K562 (cell line): ENCODE measurements around the gene CHCHD5. TPM values are rescaled to one million over a fixed set of nuclear protein-coding genes. Genes with fewer than 3 reads are reported as not detected.

ENCODE experiments used
- ATAC-seq: fragments of 200-7000 bp; cut with Tn5 transposase; 3 replicates; pipeline ENCODE4 v1.9.1; 2020; ENCODE audit warnings: moderate library complexity
- BruUV-seq: library from RNA; stranded (reverse); fragments of 400-500 nt; replicated peaks from 2 replicates; lab custom pipeline; 2021; lab: Mats Ljungman, UMichigan
- CTCF ChIA-PET: fragments of 300-600 bp; formaldehyde crosslinking; extraction: SDS; loops from one replicate; lab custom pipeline; 2021; ENCODE audit warnings: low intra/inter-chr PET ratio; lab: Yijun Ruan, JAX
- POLR2A ChIA-PET: fragments of 300-600, 350-650 bp; sonication (Branson Sonifier 250); formaldehyde crosslinking; extraction: SDS; loops from one replicate; lab custom pipeline; 2021; ENCODE audit warnings: antibody characterized with exemption, inconsistent platforms; lab: Yijun Ruan, JAX
- DNase-seq, 4 experiments: peaks; one replicate each; pipeline versions ENCODE4 v3.0.0 to v3.0.0-alpha.2; 2011 to 2018; ENCODE audit warnings: low spot score in 3 of 4, mixed read lengths in 3 of 4; ENCODE audit errors: extremely low read depth in 1 of 4
- FAIRE-seq: peaks from 2 replicates; lab custom pipeline; 2011; peaks lifted over from hg19 to GRCh38; lab: Jason Lieb, UNC
- H2AFZ ChIP-seq: 2 replicates; pipeline ENCODE4 v1.6.0; 2011; ENCODE audit warnings: low read depth, low read length, control low read depth, inconsistent platforms
- H3K27ac ChIP-seq: fragments of 200-600 bp; 3 replicates; pipeline ENCODE4 v1.8.0; 2011; ENCODE audit warnings: low read depth, mild to moderate bottlenecking, control low read depth, inconsistent platforms, low read length, moderate library complexity, mixed read lengths; ENCODE audit errors: extremely low read depth
- H3K27me3 ChIP-seq, 2 experiments: fragments of 300-600 bp in 1 of 2; 2 replicates in 1 of 2; 3 replicates in 1 of 2; pipeline versions ENCODE4 v1.6.0 to v1.8.0; 2011; ENCODE audit warnings: inconsistent platforms in 2 of 2, low read length in 2 of 2, mild to moderate bottlenecking in 1 of 2, mixed read lengths in 1 of 2, moderate library complexity in 1 of 2; ENCODE audit not compliant: control insufficient read depth in 2 of 2, insufficient read depth in 2 of 2
- H3K36me3 ChIP-seq: fragments of 300-600 bp; 3 replicates; pipeline ENCODE4 v1.8.0; 2011; ENCODE audit warnings: mild to moderate bottlenecking, low read length, inconsistent platforms; ENCODE audit not compliant: control insufficient read depth, insufficient read depth
- H3K4me1 ChIP-seq, 2 experiments: fragments of 200-600 bp in 1 of 2; replicated peaks in 1 of 2; 2 replicates in 1 of 2; 3 replicates in 1 of 2; pipeline versions ENCODE4 v1.5.1 to v1.8.0; 2011; ENCODE audit warnings: inconsistent platforms in 2 of 2, low read length in 2 of 2, mild to moderate bottlenecking in 1 of 2, mixed read lengths in 1 of 2, moderate library complexity in 1 of 2; ENCODE audit not compliant: control insufficient read depth in 2 of 2, insufficient read depth in 2 of 2
- H3K4me2 ChIP-seq: 2 replicates; pipeline ENCODE4 v1.6.1; 2011; ENCODE audit warnings: low read length, control low read depth, inconsistent platforms, mixed read lengths; ENCODE audit not compliant: insufficient read depth
- H3K4me3 ChIP-seq: fragments of 200-600 bp; sonication (generic), shearing (Covaris generic); 2 replicates; pipeline ENCODE4 v1.5.1; 2016; ENCODE audit warnings: control low read depth, inconsistent platforms
- H3K79me2 ChIP-seq: fragments of 200-600 bp; 3 replicates; pipeline ENCODE4 v1.8.0; 2011; ENCODE audit warnings: low read length, inconsistent platforms; ENCODE audit not compliant: control insufficient read depth, insufficient read depth
- H3K9ac ChIP-seq, 2 experiments: 2 replicates each; pipeline versions ENCODE4 v1.6.0 to v1.6.1; 2011; ENCODE audit warnings: low read depth in 2 of 2, low read length in 2 of 2, control low read depth in 1 of 2, inconsistent platforms in 1 of 2, mild to moderate bottlenecking in 1 of 2, mixed read lengths in 1 of 2; ENCODE audit not compliant: insufficient read depth in 1 of 2
- H3K9me1 ChIP-seq: one replicate; pipeline ENCODE4 v1.6.0; 2011; ENCODE audit warnings: inconsistent platforms, mild to moderate bottlenecking, low read length, moderate library complexity; ENCODE audit not compliant: control insufficient read depth, insufficient read depth
- H3K9me3 ChIP-seq: replicated peaks from 2 replicates; pipeline ENCODE4 v1.5.1; 2011; ENCODE audit warnings: low read depth, low read length, inconsistent platforms; ENCODE audit not compliant: control insufficient read depth, insufficient read depth
- H4K20me1 ChIP-seq: replicated peaks from 2 replicates; pipeline ENCODE4 v1.6.1; 2011; ENCODE audit warnings: low read length, inconsistent platforms, mixed read lengths; ENCODE audit not compliant: control insufficient read depth, insufficient read depth
- KAT8 ChIP-seq: fragments of 450-650 bp; IDR thresholded peaks from 2 replicates; pipeline ENCODE4 v1.6.1; 2016; ENCODE audit warnings: low read depth, mild to moderate bottlenecking
- KDM1A ChIP-seq, 2 experiments: fragments of 450-650 bp; IDR thresholded peaks; 2 replicates each; pipeline ENCODE4 v1.6.1; 2016; ENCODE audit warnings: mild to moderate bottlenecking in 2 of 2
- MYNN ChIP-seq, 2 experiments: sonication (generic); formaldehyde crosslinking in 1 of 2; IDR thresholded peaks; 2 replicates each; pipeline versions ENCODE4 v1.5.0 to v1.6.1; 2016 to 2020; ENCODE audit warnings: antibody characterized with exemption in 1 of 2, missing genetic modification reagents in 1 of 2
- XRCC4 ChIP-seq: IDR thresholded peaks from one replicate; pipeline ENCODE4 v1.6.1; 2011; ENCODE audit not compliant: insufficient read depth, insufficient read length; ENCODE audit errors: extremely low read depth
- ZBTB2 ChIP-seq: fragments of 450-650 bp; IDR thresholded peaks from 2 replicates; pipeline ENCODE4 v1.6.1; 2016; ENCODE audit warnings: antibody characterized with exemption
- ZNF311 ChIP-seq: fragments of 250-450 bp; sonication (Bioruptor Pico); IDR thresholded peaks from 2 replicates; pipeline ENCODE4 v1.4.0; 2020; ENCODE audit warnings: mild to moderate bottlenecking, moderate library complexity
- WGBS: fragments of 100-300 bp; shearing (Covaris generic); methylation state at CpG from one replicate; pipeline ENCODE4 v1.1.6; 2016; ENCODE audit warnings: low coverage, mixed read lengths; ENCODE audit not compliant: insufficient coverage; ENCODE audit errors: missing lambda C conversion rate; 5-methylcytosine and 5-hydroxymethylcytosine counted together
- in situ Hi-C: fragments of 300-500 bp; cut with MboI; formaldehyde crosslinking; loops from 4 replicates; pipeline ENCODE4 v1.15.0; 2018; ENCODE audit warnings: inconsistent platforms, mixed read lengths
- intact Hi-C: fragments of 100-400 bp; cut with micrococcal nuclease; formaldehyde crosslinking; loops from 2 replicates; pipeline ENCODE4 v1.14.2; 2022
- polyA plus RNA-seq, 8 experiments: library from polyadenylated mRNA; depleted of rRNA in 4 of 8; stranded (reverse) in 5 of 8; unstranded in 3 of 8; fragments of >200 nt; fragmentation: Nextera tagmentation in 2 of 8; fragmentation: Illumina TruSeq in 1 of 8; extraction: Ambion mirVana in 2 of 8; extraction: Trizol in 1 of 8; gene quantifications; 2 replicates each; pipeline versions ENCODE4 v1.2.1 to v1.2.3, GENCODE V29; 2011 to 2014; ENCODE audit warnings: inconsistent platforms in 1 of 8, missing spikeins in 1 of 8
- total RNA-seq, 7 experiments: library from RNA; depleted of rRNA in 6 of 7; stranded (reverse); fragments of >200 nt in 6 of 7; fragmentation: Illumina TruSeq in 2 of 7; extraction: Trizol in 2 of 7; gene quantifications; 2 replicates each; pipeline versions ENCODE4 v1.2.1 to v1.2.3, GENCODE V29; 2011 to 2021; ENCODE audit warnings: low replicate concordance in 1 of 7

The CHCHD5 gene
- total and polyA plus RNA-seq, 9 of the 15 experiments (the other 6 are each of a cell fraction or from before 2014, with no cell fraction given): 7.4 to 79.3 (median 33.4) TPM

- Histone ChIP-seq H3K4me1 (peaks cover 15 to 45% of the 10 kb centered on the region in 2 experiments), H3K9ac (no peak overlapping the region), H3K4me3 (no peak overlapping the region), H3K27me3 (no peaks in the 10 kb centered on the region), H3K36me3 (no peaks in the 10 kb centered on the region)
- in situ Hi-C loops: loop anchor here (5.0 kb wide), 1 partner anchor 98 kb away; no protein-coding TSS in a partner anchor
- TF ChIP-seq KAT8: no peak
- TF ChIP-seq ZNF311 (CRISPR knock-in tag): no peak
- no peak for TF ChIP-seq MYNN (IDR thresholded peaks at IDR 0.05)
- no peak for TF ChIP-seq MYNN (CRISPR knock-in tag; IDR thresholded peaks at IDR 0.05)
- no peak for TF ChIP-seq ZBTB2
- no peak for TF ChIP-seq XRCC4
- 0 out of 4 replicates have a peak, but pooled peaks of 1 of the 2 experiments have one; percentile 10 for TF ChIP-seq KDM1A (IDR thresholded peaks at IDR 0.05)
- TF ChIP-seq, all 486 proteins: peak for 1
- Histone ChIP-seq H3K79me2 (no peaks in the 10 kb centered on the region), H3K9me3 (no peaks in the 10 kb centered on the region), H3K9me1 (no peaks in the 10 kb centered on the region), H2AFZ (no peak overlapping the region), H4K20me1 (no peaks in the 10 kb centered on the region), H3K4me2 (no peak overlapping the region), H3K27ac (no peak overlapping the region)
- no peak for FAIRE-seq
- BruUV-seq: no TSS peak
- 70% methylated on average over 6 of the region's 6 CpGs for WGBS
- ChIA-PET CTCF (interaction anchor here (4.2 kb wide), 1 partner anchor 96 kb away, joined by 48 read pairs; no protein-coding TSS in a partner anchor), POLR2A (interaction anchor here (0.6 to 7.5 kb wide), 3 partner anchors 15 to 120 kb away, joined by 3 to 84 read pairs (median 5); partner anchors contain the start of gene SLC20A1)
- ATAC-seq: no peak
- intact Hi-C loops: no loop called here
- no peak for DNase-seq
Measured at GRCh38 chr2:112629224-112629623, 44.8 kb downstream of the CHCHD5 start.
